Measurements from ENCODE around the gene PGBD2. TPM values are rescaled to one million over a fixed set of nuclear protein-coding genes. Genes with fewer than 3 reads are reported as not detected.
A peak's percentile ranks its signal among the peaks of the same experiment; 100 is the strongest.

Gene PGBD2
- total RNA-seq, 1 experiment from 2014 or later: 6.5 TPM

- TF ChIP-seq, protein P1, sequence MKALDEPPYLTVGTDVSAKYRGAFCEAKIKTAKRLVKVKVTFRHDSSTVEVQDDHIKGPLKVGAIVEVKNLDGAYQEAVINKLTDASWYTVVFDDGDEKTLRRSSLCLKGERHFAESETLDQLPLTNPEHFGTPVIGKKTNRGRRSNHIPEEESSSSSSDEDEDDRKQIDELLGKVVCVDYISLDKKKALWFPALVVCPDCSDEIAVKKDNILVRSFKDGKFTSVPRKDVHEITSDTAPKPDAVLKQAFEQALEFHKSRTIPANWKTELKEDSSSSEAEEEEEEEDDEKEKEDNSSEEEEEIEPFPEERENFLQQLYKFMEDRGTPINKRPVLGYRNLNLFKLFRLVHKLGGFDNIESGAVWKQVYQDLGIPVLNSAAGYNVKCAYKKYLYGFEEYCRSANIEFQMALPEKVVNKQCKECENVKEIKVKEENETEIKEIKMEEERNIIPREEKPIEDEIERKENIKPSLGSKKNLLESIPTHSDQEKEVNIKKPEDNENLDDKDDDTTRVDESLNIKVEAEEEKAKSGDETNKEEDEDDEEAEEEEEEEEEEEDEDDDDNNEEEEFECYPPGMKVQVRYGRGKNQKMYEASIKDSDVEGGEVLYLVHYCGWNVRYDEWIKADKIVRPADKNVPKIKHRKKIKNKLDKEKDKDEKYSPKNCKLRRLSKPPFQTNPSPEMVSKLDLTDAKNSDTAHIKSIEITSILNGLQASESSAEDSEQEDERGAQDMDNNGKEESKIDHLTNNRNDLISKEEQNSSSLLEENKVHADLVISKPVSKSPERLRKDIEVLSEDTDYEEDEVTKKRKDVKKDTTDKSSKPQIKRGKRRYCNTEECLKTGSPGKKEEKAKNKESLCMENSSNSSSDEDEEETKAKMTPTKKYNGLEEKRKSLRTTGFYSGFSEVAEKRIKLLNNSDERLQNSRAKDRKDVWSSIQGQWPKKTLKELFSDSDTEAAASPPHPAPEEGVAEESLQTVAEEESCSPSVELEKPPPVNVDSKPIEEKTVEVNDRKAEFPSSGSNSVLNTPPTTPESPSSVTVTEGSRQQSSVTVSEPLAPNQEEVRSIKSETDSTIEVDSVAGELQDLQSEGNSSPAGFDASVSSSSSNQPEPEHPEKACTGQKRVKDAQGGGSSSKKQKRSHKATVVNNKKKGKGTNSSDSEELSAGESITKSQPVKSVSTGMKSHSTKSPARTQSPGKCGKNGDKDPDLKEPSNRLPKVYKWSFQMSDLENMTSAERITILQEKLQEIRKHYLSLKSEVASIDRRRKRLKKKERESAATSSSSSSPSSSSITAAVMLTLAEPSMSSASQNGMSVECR (CRISPR knock-in tag; IDR thresholded peaks at IDR 0.05; ENCODE audit: borderline replicate concordance): peak; percentile 75; the same call in 1 of the 2 replicates
- TF ChIP-seq KAT7 (CRISPR knock-in tag; IDR thresholded peaks at IDR 0.05; ENCODE audit: borderline replicate concordance) (0 out of 2 replicates have a peak, but pooled peaks have one; percentile 46), NFATC4 (CRISPR knock-in tag; IDR thresholded peaks at IDR 0.05) (no peak), RELA (CRISPR knock-in tag; IDR thresholded peaks at IDR 0.05; ENCODE audit: borderline replicate concordance) (no peak), MYBL2 (CRISPR knock-in tag; IDR thresholded peaks at IDR 0.05) (peak; percentile 51; the same call in 1 of the 2 replicates), FOXK1 (CRISPR knock-in tag; IDR thresholded peaks at IDR 0.05) (0 out of 2 replicates have a peak, but pooled peaks have one; percentile 19), ZNF423 (CRISPR knock-in tag; IDR thresholded peaks at IDR 0.05) (no peak), FOXP1 (CRISPR knock-in tag; IDR thresholded peaks at IDR 0.05; ENCODE audit: borderline replicate concordance) (peak; percentile 29; the same call in 1 of the 2 replicates), USF1 (CRISPR knock-in tag; IDR thresholded peaks at IDR 0.05) (peak; percentile 40; the same call in 1 of the 2 replicates), SP1 (CRISPR knock-in tag; conservative IDR thresholded peaks at IDR 0.05) (peak; percentile 65), ATF1 (CRISPR knock-in tag; IDR thresholded peaks at IDR 0.05) (no peak), ZNF232 (CRISPR knock-in tag; IDR thresholded peaks at IDR 0.05) (no peak), NR1H2 (CRISPR knock-in tag; IDR thresholded peaks at IDR 0.05) (no peak), ELF4 (CRISPR knock-in tag; IDR thresholded peaks at IDR 0.05; ENCODE audit: low read depth) (no peak), TEAD1 (CRISPR knock-in tag; IDR thresholded peaks at IDR 0.05) (peak; percentile 80; the same call in 1 of the 2 replicates), CREM (CRISPR knock-in tag; IDR thresholded peaks at IDR 0.05) (no peak; the same call in 1 of the 2 replicates), E2F5 (CRISPR knock-in tag; IDR thresholded peaks at IDR 0.05) (no peak)
- TF ChIP-seq, protein P2, sequence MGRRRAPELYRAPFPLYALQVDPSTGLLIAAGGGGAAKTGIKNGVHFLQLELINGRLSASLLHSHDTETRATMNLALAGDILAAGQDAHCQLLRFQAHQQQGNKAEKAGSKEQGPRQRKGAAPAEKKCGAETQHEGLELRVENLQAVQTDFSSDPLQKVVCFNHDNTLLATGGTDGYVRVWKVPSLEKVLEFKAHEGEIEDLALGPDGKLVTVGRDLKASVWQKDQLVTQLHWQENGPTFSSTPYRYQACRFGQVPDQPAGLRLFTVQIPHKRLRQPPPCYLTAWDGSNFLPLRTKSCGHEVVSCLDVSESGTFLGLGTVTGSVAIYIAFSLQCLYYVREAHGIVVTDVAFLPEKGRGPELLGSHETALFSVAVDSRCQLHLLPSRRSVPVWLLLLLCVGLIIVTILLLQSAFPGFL (CRISPR knock-in tag; IDR thresholded peaks at IDR 0.05; ENCODE audit: borderline replicate concordance): no peak
Measured at GRCh38 chr1:248858891-248859889, 46.8 kb upstream of the PGBD2 start, which contains the start of gene ZNF692 (continued).
